HG03060 (cell line): Measurements from ENCODE around the gene NKAIN2.

ENCODE experiments used
- ATAC-seq: cut with Tn5 transposase; IDR thresholded peaks from one replicate; pipeline ENCODE4 v1.9.1; 2021; ENCODE audit warnings: low read depth, moderate number of reproducible peaks; ENCODE audit not compliant: unreplicated experiment

The NKAIN2 gene

GRCh38 chr6:124859366-124859765 lies 1055.7 kb downstream of the NKAIN2 start:
- no peak for ATAC-seq

GRCh38 chr6:124866040-124866439 lies 1062.4 kb downstream of the NKAIN2 start:
- no peak for ATAC-seq

- no peak for ATAC-seq
Measured at GRCh38 chr6:124867121-124867520, 1063.5 kb downstream of the NKAIN2 start.

GRCh38 chr6:124868481-124868880 lies 1064.8 kb downstream of the NKAIN2 start:
- no peak for ATAC-seq

GRCh38 chr6:124869416-124869815 lies 1065.8 kb downstream of the NKAIN2 start:
- no peak for ATAC-seq

GRCh38 chr6:124870611-124871459 lies 1067.2 kb downstream of the NKAIN2 start:
- no peak for ATAC-seq

GRCh38 chr6:124872361-124873065 lies 1068.8 kb downstream of the NKAIN2 start:
- peak; percentile 44 for ATAC-seq

- ATAC-seq: no peak
Measured at GRCh38 chr6:124873066-124873410, 1069.4 kb downstream of the NKAIN2 start.
